ENCODE results near the gene GTPBP6. TPM values are rescaled to one million over a fixed set of nuclear protein-coding genes. Genes with fewer than 3 reads are reported as not detected.

The GTPBP6 gene
- total and polyA plus RNA-seq, 8 donors = 19.8 to 73.9 (median 43.1) TPM

DNA sequence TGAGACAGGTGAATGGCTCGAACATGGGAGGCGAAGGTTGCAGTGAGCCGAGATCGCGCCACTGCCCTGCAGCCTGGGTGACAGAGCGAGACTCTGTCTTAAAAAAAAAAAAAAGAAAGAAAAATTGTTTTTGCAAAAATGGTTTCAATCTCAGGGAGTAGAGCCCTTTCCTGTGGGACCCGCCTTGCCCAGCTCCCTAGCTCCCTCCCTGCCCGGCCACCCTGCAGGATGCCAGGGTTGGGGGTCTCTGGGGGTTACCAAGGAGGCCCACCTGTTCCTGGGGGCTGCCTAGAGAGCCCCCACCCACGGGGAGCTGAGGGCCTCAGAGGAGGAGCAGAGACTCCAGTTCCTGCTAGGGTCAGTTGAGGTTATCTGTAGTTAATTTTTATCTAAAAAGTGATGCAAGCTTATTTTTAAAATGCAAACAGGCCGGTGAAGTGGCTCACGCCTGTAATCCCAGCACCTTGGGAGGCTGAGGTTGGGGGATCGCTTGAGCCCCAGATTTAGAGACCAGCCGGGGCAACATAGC lies 56.2 kb downstream of the GTPBP6 start:
- Histone ChIP-seq H3K36me3 (no peaks in the 10 kb centered on the region), H3K9me3 (no peaks in the 10 kb centered on the region), H3K4me3 (no peak overlapping the region), H3K4me1 (peaks cover 7 to 32% (median 27%) of the 10 kb centered on the region in 4 donors), H3K27me3 (peaks cover 0 to 13% (median 0%) of the 10 kb centered on the region in 3 donors), H3K27ac (peak overlapping the region; percentile 34 to 87 (median 66))
- peak; percentile 29 to 68 for DNase-seq
- intact Hi-C loops (cut with DNase I; ENCODE audit: low total_unique reads) = no loop called here
- TF ChIP-seq EP300 (IDR thresholded peaks at IDR 0.05) (no peak), POLR2AphosphoS5 (IDR thresholded peaks at IDR 0.05) (no peak), POLR2A (IDR thresholded peaks at IDR 0.05) (no peak)
- TF ChIP-seq, protein P1, sequence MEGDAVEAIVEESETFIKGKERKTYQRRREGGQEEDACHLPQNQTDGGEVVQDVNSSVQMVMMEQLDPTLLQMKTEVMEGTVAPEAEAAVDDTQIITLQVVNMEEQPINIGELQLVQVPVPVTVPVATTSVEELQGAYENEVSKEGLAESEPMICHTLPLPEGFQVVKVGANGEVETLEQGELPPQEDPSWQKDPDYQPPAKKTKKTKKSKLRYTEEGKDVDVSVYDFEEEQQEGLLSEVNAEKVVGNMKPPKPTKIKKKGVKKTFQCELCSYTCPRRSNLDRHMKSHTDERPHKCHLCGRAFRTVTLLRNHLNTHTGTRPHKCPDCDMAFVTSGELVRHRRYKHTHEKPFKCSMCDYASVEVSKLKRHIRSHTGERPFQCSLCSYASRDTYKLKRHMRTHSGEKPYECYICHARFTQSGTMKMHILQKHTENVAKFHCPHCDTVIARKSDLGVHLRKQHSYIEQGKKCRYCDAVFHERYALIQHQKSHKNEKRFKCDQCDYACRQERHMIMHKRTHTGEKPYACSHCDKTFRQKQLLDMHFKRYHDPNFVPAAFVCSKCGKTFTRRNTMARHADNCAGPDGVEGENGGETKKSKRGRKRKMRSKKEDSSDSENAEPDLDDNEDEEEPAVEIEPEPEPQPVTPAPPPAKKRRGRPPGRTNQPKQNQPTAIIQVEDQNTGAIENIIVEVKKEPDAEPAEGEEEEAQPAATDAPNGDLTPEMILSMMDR (IDR thresholded peaks at IDR 0.05) = no peak
- WGBS, 5 donors = 30 to 51% (median 38%) methylated on average over 13 of the region's 13 CpGs

GRCh38 chrX:261919-262352 lies 56.7 kb downstream of the GTPBP6 start:
- no peak for DNase-seq

GRCh38 chrX:261167-261918 lies 57.3 kb downstream of the GTPBP6 start:
- H3K36me3 ChIP-seq = no peaks in the 10 kb centered on the region
- peak; percentile 40 to 51 for DNase-seq
- no peak overlapping the region for H3K4me3 ChIP-seq
- H3K4me1 ChIP-seq = peaks cover 7 to 32% (median 27%) of the 10 kb centered on the region in 4 donors
- H3K27me3 ChIP-seq = peaks cover 0 to 17% (median 0%) of the 10 kb centered on the region in 3 donors
- intact Hi-C loops (cut with DNase I; ENCODE audit: low total_unique reads) = no loop called here
- WGBS, 5 donors = 60 to 80% (median 69%) methylated on average over 27 to 32 of the region's 32 CpGs
- no peaks in the 10 kb centered on the region for H3K9me3 ChIP-seq
- H3K27ac ChIP-seq = peak overlapping the region in 4 of 5 donors; percentile 34 to 87 (median 68)
- TF ChIP-seq, protein P1 (IDR thresholded peaks at IDR 0.05) = no peak
- TF ChIP-seq EP300 (IDR thresholded peaks at IDR 0.05) (no peak), POLR2AphosphoS5 (IDR thresholded peaks at IDR 0.05) (no peak), POLR2A (IDR thresholded peaks at IDR 0.05) (no peak)

More at GRCh38 chrX:261919-262352, 56.7 kb downstream of the GTPBP6 start:
- Histone ChIP-seq H3K4me3 (no peak overlapping the region), H3K27ac (peak overlapping the region; percentile 34 to 87 (median 66)), H3K36me3 (no peaks in the 10 kb centered on the region), H3K9me3 (no peaks in the 10 kb centered on the region), H3K27me3 (peaks cover 0 to 17% (median 0%) of the 10 kb centered on the region in 3 donors), H3K4me1 (peaks cover 7 to 32% (median 27%) of the 10 kb centered on the region in 4 donors)
- no peak for TF ChIP-seq POLR2A (IDR thresholded peaks at IDR 0.05)
- no peak for TF ChIP-seq POLR2AphosphoS5 (IDR thresholded peaks at IDR 0.05)
- TF ChIP-seq, protein P1 (IDR thresholded peaks at IDR 0.05) = no peak
- intact Hi-C loops (cut with DNase I; ENCODE audit: low total_unique reads) = no loop called here
- 54 to 70% (median 56%) methylated on average over 12 of the region's 12 CpGs for WGBS, 5 donors

- Histone ChIP-seq H3K4me3 (no peak overlapping the region), H3K4me1 (peaks cover 7 to 32% (median 27%) of the 10 kb centered on the region in 4 donors), H3K9me3 (no peaks in the 10 kb centered on the region), H3K36me3 (no peaks in the 10 kb centered on the region), H3K27ac (no peak overlapping the region), H3K27me3 (peaks cover 0 to 17% (median 0%) of the 10 kb centered on the region in 3 donors)
- TF ChIP-seq POLR2A (IDR thresholded peaks at IDR 0.05) (no peak), EP300 (IDR thresholded peaks at IDR 0.05) (no peak), POLR2AphosphoS5 (IDR thresholded peaks at IDR 0.05) (no peak)
- TF ChIP-seq, protein P1 (IDR thresholded peaks at IDR 0.05) = no peak
- intact Hi-C loops (cut with DNase I; ENCODE audit: low total_unique reads) = no loop called here
- 69 to 80% (median 71%) methylated on average over 20 to 21 of the region's 21 CpGs for WGBS, 5 donors
- DNase-seq = peak; percentile 0 to 22
These were observed 58.8 kb downstream of the GTPBP6 start for GRCh38 chrX:259692-260355.
